Measurements from ENCODE around the gene PTPN23.

Gene PTPN23

DNA sequence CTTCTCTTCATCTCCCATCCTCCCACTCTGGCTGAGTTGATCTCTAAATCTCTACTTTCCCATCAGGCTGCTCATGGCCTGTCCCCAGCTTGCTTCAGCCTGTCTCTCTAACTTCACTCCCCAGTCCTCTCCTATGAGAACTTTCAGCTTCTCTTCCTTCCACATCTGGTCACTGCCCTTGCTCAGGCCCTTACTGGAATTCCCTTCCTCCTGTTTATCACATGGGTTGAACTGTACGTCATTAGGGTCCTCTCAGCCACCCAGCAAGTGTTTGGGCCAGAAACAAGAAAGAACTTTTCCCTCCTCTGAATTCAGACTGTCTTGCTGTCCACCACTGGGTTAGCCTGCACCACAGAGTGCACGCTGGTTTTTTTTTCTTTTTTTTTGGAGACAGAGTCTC lies 5.0 kb downstream of the PTPN23 start:
- Histone ChIP-seq H3K27ac (ENCODE audit: low read depth, low read length) (no peak overlapping the region), H3F3A (ENCODE audit: control insufficient read depth, insufficient read depth) (no peaks in the 10 kb centered on the region), H4K20me1 (ENCODE audit: control insufficient read depth, insufficient read depth, low read depth, low read length) (peaks cover 8% of the 10 kb centered on the region; the same call in 1 of the 2 replicates), H3K4me1 (ENCODE audit: control insufficient read depth, low read length) (peaks cover 9% of the 10 kb centered on the region), H3K36me3 (ENCODE audit: control insufficient read depth, low read length) (no peaks in the 10 kb centered on the region), H3K79me2 (ENCODE audit: control insufficient read depth, low read length) (peaks cover 83% of the 10 kb centered on the region), H3K9me2 (replicated peaks; ENCODE audit: control insufficient read depth, low read length) (no peaks in the 10 kb centered on the region), H3K4me2 (ENCODE audit: low read length) (no peak overlapping the region), H3K9me3 (ENCODE audit: control insufficient read depth, insufficient read depth, low read length) (no peaks in the 10 kb centered on the region), H3K27me3 (ENCODE audit: control insufficient read depth, low read length) (no peaks in the 10 kb centered on the region), H3K4me3 (ENCODE audit: low read length) (no peak overlapping the region)
- no peak for TF ChIP-seq EZH2phosphoT487 (IDR thresholded peaks at IDR 0.05; ENCODE audit: borderline replicate concordance, low read length)
- TF ChIP-seq, protein P1, sequence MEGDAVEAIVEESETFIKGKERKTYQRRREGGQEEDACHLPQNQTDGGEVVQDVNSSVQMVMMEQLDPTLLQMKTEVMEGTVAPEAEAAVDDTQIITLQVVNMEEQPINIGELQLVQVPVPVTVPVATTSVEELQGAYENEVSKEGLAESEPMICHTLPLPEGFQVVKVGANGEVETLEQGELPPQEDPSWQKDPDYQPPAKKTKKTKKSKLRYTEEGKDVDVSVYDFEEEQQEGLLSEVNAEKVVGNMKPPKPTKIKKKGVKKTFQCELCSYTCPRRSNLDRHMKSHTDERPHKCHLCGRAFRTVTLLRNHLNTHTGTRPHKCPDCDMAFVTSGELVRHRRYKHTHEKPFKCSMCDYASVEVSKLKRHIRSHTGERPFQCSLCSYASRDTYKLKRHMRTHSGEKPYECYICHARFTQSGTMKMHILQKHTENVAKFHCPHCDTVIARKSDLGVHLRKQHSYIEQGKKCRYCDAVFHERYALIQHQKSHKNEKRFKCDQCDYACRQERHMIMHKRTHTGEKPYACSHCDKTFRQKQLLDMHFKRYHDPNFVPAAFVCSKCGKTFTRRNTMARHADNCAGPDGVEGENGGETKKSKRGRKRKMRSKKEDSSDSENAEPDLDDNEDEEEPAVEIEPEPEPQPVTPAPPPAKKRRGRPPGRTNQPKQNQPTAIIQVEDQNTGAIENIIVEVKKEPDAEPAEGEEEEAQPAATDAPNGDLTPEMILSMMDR (IDR thresholded peaks at IDR 0.05; ENCODE audit: low read depth, low read length, poor library complexity, severe bottlenecking): no peak

DNA sequence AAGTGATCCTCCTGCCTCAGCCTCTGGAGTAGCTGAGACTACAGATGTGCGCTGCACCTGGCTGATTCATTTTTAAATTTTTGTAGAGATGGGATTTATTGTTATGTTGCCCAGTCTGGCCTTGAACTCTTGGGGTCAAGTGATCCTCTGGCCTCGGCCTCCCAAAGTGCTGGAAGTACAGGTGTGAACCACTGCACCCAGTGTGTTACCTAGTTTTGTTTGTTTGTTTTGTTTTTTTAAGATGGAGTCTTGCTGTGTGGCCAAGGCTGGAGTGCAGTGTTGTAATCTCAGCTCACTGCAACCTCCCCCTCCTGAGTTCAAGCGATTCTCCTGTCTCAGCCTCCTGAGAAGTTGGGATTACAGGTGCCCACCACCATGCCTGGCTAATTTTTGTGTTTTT lies 12.1 kb downstream of the PTPN23 start:
- Histone ChIP-seq H3K36me3 (ENCODE audit: control insufficient read depth, low read length) (0 out of 2 replicates have a peak, but pooled peaks cover 3% of the 10 kb centered on the region), H3F3A (ENCODE audit: control insufficient read depth, insufficient read depth) (no peaks in the 10 kb centered on the region), H4K20me1 (ENCODE audit: control insufficient read depth, insufficient read depth, low read depth, low read length) (peaks cover 4% of the 10 kb centered on the region; the same call in 1 of the 2 replicates), H3K9me3 (ENCODE audit: control insufficient read depth, insufficient read depth, low read length) (no peaks in the 10 kb centered on the region), H3K9me2 (replicated peaks; ENCODE audit: control insufficient read depth, low read length) (no peaks in the 10 kb centered on the region), H3K79me2 (ENCODE audit: control insufficient read depth, low read length) (peaks cover 66% of the 10 kb centered on the region), H3K4me1 (ENCODE audit: control insufficient read depth, low read length) (no peaks in the 10 kb centered on the region), H3K4me3 (ENCODE audit: low read length) (no peak overlapping the region), H3K4me2 (ENCODE audit: low read length) (no peak overlapping the region), H3K27me3 (ENCODE audit: control insufficient read depth, low read length) (no peaks in the 10 kb centered on the region), H3K27ac (ENCODE audit: low read depth, low read length) (no peak overlapping the region)
- TF ChIP-seq, protein P1 (IDR thresholded peaks at IDR 0.05; ENCODE audit: low read depth, low read length, poor library complexity, severe bottlenecking): no peak
- no peak for TF ChIP-seq EZH2phosphoT487 (IDR thresholded peaks at IDR 0.05; ENCODE audit: borderline replicate concordance, low read length)

DNA sequence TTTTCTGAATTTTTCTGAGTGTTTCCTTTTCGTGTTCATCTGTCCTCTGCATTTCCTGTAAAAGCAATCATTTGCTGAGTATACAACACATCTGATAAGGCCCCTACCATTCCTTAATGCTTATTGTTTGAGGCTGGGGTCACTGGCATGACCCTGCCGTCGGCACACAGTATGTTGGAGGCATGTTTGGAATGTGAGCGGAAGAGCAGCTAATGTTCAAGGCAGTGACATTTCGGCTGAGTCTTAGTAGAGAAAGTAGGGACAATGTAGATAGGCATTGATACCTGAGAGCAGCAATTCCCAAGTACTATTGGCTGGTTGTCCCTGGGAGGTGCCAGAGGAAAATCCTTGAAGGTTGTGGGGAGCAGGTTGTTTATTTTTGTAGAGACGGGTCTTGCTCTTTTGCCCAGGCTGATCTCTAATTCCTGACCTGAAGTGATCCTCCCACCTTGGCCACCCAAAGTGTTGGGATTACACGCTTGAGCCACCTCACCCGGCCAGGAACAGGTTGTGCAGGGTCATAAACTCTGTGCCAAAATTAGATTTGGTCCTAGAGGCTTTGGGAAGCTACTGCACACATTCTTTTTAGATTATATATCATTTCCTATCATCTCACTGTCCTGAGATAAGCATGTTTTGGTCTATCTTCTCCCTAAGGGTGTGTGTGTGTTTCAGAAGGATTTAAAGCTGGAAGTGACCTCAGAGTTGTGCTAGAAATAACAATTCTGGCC lies 13.5 kb downstream of the PTPN23 start:
- Histone ChIP-seq H3K9me2 (replicated peaks; ENCODE audit: control insufficient read depth, low read length) (no peaks in the 10 kb centered on the region), H3K4me3 (ENCODE audit: low read length) (no peak overlapping the region), H3K27ac (ENCODE audit: low read depth, low read length) (no peak overlapping the region), H3F3A (ENCODE audit: control insufficient read depth, insufficient read depth) (no peaks in the 10 kb centered on the region), H4K20me1 (ENCODE audit: control insufficient read depth, insufficient read depth, low read depth, low read length) (no peaks in the 10 kb centered on the region), H3K36me3 (ENCODE audit: control insufficient read depth, low read length) (peaks cover 11% of the 10 kb centered on the region; the same call in 1 of the 2 replicates), H3K4me1 (ENCODE audit: control insufficient read depth, low read length) (no peaks in the 10 kb centered on the region), H3K79me2 (ENCODE audit: control insufficient read depth, low read length) (peaks cover 58% of the 10 kb centered on the region), H3K27me3 (ENCODE audit: control insufficient read depth, low read length) (no peaks in the 10 kb centered on the region), H3K9me3 (ENCODE audit: control insufficient read depth, insufficient read depth, low read length) (no peaks in the 10 kb centered on the region), H3K4me2 (ENCODE audit: low read length) (no peak overlapping the region)
- TF ChIP-seq, protein P1 (IDR thresholded peaks at IDR 0.05; ENCODE audit: low read depth, low read length, poor library complexity, severe bottlenecking): no peak
